HEK293 (cell line): Measurements from ENCODE around the gene PRSS2.

Source experiments
- IKZF3 ChIP-seq: fragments of 450-650 bp; IDR thresholded peaks from 2 replicates; pipeline ENCODE4 v1.5.0; 2018; ENCODE audit warnings: missing biosample characterization, mild to moderate bottlenecking, missing genetic modification characterization, moderate library complexity
- KLF10 ChIP-seq: fragments of 450-650 bp; IDR thresholded peaks from 2 replicates; pipeline ENCODE4 v1.5.1; 2018; ENCODE audit warnings: missing biosample characterization, mild to moderate bottlenecking, missing genetic modification characterization
- MYNN ChIP-seq: fragments of 450-650 bp; formaldehyde crosslinking; IDR thresholded peaks from 2 replicates; pipeline ENCODE4 v1.5.1; 2016; ENCODE audit warnings: missing biosample characterization, missing genetic modification characterization, borderline replicate concordance
- OSR2 ChIP-seq: fragments of 450-650 bp; formaldehyde crosslinking; IDR thresholded peaks from 2 replicates; pipeline ENCODE4 v1.5.1; 2016; ENCODE audit warnings: missing biosample characterization, missing genetic modification characterization
- PRDM10 ChIP-seq: fragments of 450-650 bp; formaldehyde crosslinking; IDR thresholded peaks from 2 replicates; pipeline ENCODE4 v1.5.1; 2016; ENCODE audit warnings: missing biosample characterization, missing genetic modification characterization
- SP7 ChIP-seq: fragments of 450-650 bp; formaldehyde crosslinking; IDR thresholded peaks from 2 replicates; pipeline ENCODE4 v1.5.1; 2016; ENCODE audit warnings: missing biosample characterization, missing genetic modification characterization
- TRIM28 ChIP-seq: IDR thresholded peaks from 2 replicates; pipeline ENCODE4 v1.6.1; 2011; ENCODE audit warnings: low read length, control low read depth, borderline replicate concordance
- ZBTB26 ChIP-seq: fragments of 450-650 bp; formaldehyde crosslinking; optimal IDR thresholded peaks from 2 replicates; pipeline ENCODE3; 2016; ENCODE audit warnings: missing biosample characterization, mild to moderate bottlenecking, missing genetic modification characterization
- ZNF133 ChIP-seq: fragments of 450-650 bp; formaldehyde crosslinking; IDR thresholded peaks from 2 replicates; pipeline ENCODE4 v1.5.1; 2016; ENCODE audit warnings: missing biosample characterization, missing genetic modification characterization
- ZNF292 ChIP-seq: fragments of 450-650 bp; formaldehyde crosslinking; IDR thresholded peaks from 2 replicates; pipeline ENCODE4 v1.5.1; 2016; ENCODE audit warnings: low read depth, missing biosample characterization, missing genetic modification characterization, borderline replicate concordance
- ZNF514 ChIP-seq: fragments of 450-650 bp; formaldehyde crosslinking; IDR thresholded peaks from 2 replicates; pipeline ENCODE4 v1.5.1; 2016; ENCODE audit warnings: missing biosample characterization, missing genetic modification characterization
- ZNF654 ChIP-seq: fragments of 450-650 bp; formaldehyde crosslinking; IDR thresholded peaks from 2 replicates; pipeline ENCODE4 v1.5.1; 2016; ENCODE audit warnings: low read depth, missing biosample characterization, missing genetic modification characterization
- ZNF658 ChIP-seq: fragments of 450-650 bp; formaldehyde crosslinking; IDR thresholded peaks from 2 replicates; pipeline ENCODE4; 2016; ENCODE audit warnings: missing biosample characterization, missing genetic modification characterization
- ZNF677 ChIP-seq: fragments of 450-650 bp; IDR thresholded peaks from 2 replicates; pipeline ENCODE4 v1.5.0; 2018; ENCODE audit warnings: missing biosample characterization, mild to moderate bottlenecking, missing genetic modification characterization, moderate library complexity
- TF ChIP-seq, protein P1 (sequence below): fragments of 450-650 bp; formaldehyde crosslinking; IDR thresholded peaks from 2 replicates; pipeline ENCODE4 v1.5.1; 2016; ENCODE audit warnings: missing biosample characterization, missing genetic modification characterization
- TF ChIP-seq, protein P2 (sequence below): fragments of 450-650 bp; formaldehyde crosslinking; IDR thresholded peaks from 2 replicates; pipeline ENCODE4 v1.5.1; 2016; ENCODE audit warnings: missing biosample characterization, missing genetic modification characterization
- TF ChIP-seq, protein P3 (sequence below): fragments of 450-650 bp; formaldehyde crosslinking; conservative IDR thresholded peaks from 2 replicates; pipeline ENCODE4 v1.5.1; 2016; ENCODE audit warnings: low read depth, missing biosample characterization, missing genetic modification characterization
- TF ChIP-seq, protein P4 (sequence below): fragments of 450-650 bp; formaldehyde crosslinking; IDR thresholded peaks from 2 replicates; pipeline ENCODE4 v1.5.1; 2016; ENCODE audit warnings: missing biosample characterization, missing genetic modification characterization, low read depth

Gene PRSS2

GRCh38 chr7:142782922-142783900 lies 12.4 kb downstream of the PRSS2 start (continued):
- TF ChIP-seq, protein P1, sequence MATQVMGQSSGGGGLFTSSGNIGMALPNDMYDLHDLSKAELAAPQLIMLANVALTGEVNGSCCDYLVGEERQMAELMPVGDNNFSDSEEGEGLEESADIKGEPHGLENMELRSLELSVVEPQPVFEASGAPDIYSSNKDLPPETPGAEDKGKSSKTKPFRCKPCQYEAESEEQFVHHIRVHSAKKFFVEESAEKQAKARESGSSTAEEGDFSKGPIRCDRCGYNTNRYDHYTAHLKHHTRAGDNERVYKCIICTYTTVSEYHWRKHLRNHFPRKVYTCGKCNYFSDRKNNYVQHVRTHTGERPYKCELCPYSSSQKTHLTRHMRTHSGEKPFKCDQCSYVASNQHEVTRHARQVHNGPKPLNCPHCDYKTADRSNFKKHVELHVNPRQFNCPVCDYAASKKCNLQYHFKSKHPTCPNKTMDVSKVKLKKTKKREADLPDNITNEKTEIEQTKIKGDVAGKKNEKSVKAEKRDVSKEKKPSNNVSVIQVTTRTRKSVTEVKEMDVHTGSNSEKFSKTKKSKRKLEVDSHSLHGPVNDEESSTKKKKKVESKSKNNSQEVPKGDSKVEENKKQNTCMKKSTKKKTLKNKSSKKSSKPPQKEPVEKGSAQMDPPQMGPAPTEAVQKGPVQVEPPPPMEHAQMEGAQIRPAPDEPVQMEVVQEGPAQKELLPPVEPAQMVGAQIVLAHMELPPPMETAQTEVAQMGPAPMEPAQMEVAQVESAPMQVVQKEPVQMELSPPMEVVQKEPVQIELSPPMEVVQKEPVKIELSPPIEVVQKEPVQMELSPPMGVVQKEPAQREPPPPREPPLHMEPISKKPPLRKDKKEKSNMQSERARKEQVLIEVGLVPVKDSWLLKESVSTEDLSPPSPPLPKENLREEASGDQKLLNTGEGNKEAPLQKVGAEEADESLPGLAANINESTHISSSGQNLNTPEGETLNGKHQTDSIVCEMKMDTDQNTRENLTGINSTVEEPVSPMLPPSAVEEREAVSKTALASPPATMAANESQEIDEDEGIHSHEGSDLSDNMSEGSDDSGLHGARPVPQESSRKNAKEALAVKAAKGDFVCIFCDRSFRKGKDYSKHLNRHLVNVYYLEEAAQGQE (tag by site-specific recombination), result no peak
- TF ChIP-seq PRDM10 (0 out of 2 replicates have a peak, but pooled peaks have one; percentile 16), ZNF658 (no peak), ZBTB26 (tag by site-specific recombination) (peak; percentile 46), IKZF3 (no peak), MYNN (tag by site-specific recombination) (no peak), KLF10 (tag by site-specific recombination) (no peak), OSR2 (no peak), ZNF133 (tag by site-specific recombination) (no peak), ZNF292 (tag by site-specific recombination) (no peak), ZNF654 (peak; percentile 88), ZNF514 (tag by site-specific recombination) (no peak), TRIM28 (no peak; the same call in 1 of the 2 replicates), ZNF677 (no peak), SP7 (tag by site-specific recombination) (no peak)
- TF ChIP-seq, protein P2, sequence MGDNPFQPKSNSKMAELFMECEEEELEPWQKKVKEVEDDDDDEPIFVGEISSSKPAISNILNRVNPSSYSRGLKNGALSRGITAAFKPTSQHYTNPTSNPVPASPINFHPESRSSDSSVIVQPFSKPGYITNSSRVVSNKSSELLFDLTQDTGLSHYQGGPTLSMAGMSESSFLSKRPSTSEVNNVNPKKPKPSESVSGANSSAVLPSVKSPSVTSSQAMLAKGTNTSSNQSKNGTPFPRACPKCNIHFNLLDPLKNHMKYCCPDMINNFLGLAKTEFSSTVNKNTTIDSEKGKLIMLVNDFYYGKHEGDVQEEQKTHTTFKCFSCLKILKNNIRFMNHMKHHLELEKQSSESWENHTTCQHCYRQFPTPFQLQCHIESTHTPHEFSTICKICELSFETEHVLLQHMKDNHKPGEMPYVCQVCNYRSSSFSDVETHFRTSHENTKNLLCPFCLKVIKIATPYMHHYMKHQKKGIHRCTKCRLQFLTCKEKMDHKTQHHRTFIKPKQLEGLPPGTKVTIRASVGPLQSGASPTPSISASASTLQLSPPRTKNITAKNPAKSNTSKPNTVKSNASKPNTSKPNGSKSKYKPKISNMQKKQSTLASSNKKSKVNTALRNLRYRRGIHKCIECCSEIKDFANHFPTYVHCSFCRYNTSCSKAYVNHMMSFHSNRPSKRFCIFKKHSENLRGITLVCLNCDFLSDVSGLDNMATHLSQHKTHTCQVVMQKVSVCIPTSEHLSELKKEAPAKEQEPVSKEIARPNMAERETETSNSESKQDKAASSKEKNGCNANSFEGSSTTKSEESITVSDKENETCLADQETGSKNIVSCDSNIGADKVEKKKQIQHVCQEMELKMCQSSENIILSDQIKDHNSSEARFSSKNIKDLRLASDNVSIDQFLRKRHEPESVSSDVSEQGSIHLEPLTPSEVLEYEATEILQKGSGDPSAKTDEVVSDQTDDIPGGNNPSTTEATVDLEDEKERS (tag by site-specific recombination), result no peak
- TF ChIP-seq, protein P3, sequence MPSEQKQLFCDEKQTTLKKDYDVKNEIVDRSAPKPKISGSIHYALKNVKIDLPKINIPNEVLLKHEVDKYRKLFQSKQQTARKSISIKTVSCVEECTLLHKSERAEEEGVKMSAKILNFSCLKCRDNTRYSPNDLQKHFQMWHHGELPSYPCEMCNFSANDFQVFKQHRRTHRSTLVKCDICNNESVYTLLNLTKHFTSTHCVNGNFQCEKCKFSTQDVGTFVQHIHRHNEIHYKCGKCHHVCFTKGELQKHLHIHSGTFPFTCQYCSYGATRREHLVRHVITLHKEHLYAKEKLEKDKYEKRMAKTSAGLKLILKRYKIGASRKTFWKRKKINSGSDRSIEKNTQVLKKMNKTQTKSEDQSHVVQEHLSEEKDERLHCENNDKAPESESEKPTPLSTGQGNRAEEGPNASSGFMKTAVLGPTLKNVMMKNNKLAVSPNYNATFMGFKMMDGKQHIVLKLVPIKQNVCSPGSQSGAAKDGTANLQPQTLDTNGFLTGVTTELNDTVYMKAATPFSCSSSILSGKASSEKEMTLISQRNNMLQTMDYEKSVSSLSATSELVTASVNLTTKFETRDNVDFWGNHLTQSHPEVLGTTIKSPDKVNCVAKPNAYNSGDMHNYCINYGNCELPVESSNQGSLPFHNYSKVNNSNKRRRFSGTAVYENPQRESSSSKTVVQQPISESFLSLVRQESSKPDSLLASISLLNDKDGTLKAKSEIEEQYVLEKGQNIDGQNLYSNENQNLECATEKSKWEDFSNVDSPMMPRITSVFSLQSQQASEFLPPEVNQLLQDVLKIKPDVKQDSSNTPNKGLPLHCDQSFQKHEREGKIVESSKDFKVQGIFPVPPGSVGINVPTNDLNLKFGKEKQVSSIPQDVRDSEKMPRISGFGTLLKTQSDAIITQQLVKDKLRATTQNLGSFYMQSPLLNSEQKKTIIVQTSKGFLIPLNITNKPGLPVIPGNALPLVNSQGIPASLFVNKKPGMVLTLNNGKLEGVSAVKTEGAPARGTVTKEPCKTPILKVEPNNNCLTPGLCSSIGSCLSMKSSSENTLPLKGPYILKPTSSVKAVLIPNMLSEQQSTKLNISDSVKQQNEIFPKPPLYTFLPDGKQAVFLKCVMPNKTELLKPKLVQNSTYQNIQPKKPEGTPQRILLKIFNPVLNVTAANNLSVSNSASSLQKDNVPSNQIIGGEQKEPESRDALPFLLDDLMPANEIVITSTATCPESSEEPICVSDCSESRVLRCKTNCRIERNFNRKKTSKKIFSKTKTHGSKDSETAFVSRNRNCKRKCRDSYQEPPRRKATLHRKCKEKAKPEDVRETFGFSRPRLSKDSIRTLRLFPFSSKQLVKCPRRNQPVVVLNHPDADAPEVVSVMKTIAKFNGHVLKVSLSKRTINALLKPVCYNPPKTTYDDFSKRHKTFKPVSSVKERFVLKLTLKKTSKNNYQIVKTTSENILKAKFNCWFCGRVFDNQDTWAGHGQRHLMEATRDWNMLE (tag by site-specific recombination), result no peak
- TF ChIP-seq, protein P4, sequence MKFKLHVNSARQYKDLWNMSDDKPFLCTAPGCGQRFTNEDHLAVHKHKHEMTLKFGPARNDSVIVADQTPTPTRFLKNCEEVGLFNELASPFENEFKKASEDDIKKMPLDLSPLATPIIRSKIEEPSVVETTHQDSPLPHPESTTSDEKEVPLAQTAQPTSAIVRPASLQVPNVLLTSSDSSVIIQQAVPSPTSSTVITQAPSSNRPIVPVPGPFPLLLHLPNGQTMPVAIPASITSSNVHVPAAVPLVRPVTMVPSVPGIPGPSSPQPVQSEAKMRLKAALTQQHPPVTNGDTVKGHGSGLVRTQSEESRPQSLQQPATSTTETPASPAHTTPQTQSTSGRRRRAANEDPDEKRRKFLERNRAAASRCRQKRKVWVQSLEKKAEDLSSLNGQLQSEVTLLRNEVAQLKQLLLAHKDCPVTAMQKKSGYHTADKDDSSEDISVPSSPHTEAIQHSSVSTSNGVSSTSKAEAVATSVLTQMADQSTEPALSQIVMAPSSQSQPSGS (tag by site-specific recombination), result no peak
